CD4-positive, CD25-positive, alpha-beta regulatory T cell (primary cell): ENCODE measurements around the gene RCOR2. TPM values are rescaled to one million over a fixed set of nuclear protein-coding genes. Genes with fewer than 3 reads are reported as not detected.
A peak's percentile ranks its signal among the peaks of the same experiment; 100 is the strongest.

ENCODE experiments used
- ATAC-seq, 2 donors: fragments of 150-1000 bp; cut with Tn5 transposase; one replicate each; pipeline ENCODE4 v1.10.0; 2021; ENCODE audit warnings: low read depth in 2 of 2, moderate number of reproducible peaks in 2 of 2, moderate library complexity in 1 of 2
- DNase-seq, 3 donors: peaks; one replicate each; pipeline versions ENCODE4 v3.0.0 to v3.0.0-alpha.2; 2012 to 2022; ENCODE audit warnings: mixed read lengths in 1 of 3
- H3K27ac ChIP-seq: one replicate; pipeline ENCODE4 v1.7.0; 2013; ENCODE audit warnings: mild to moderate bottlenecking, low read length; ENCODE audit not compliant: insufficient read depth, poor library complexity, severe bottlenecking
- H3K27me3 ChIP-seq: one replicate; pipeline ENCODE4 v1.7.0; 2013; ENCODE audit warnings: low read length; ENCODE audit not compliant: control insufficient read depth, insufficient read depth
- H3K36me3 ChIP-seq: one replicate; pipeline ENCODE4 v1.7.0; 2013; ENCODE audit warnings: mild to moderate bottlenecking, low read length, moderate library complexity; ENCODE audit not compliant: control insufficient read depth, insufficient read depth
- H3K4me1 ChIP-seq: 2 replicates; pipeline ENCODE4 v1.7.0; 2013; ENCODE audit warnings: mild to moderate bottlenecking, low read length; ENCODE audit not compliant: insufficient read depth, control insufficient read depth, poor library complexity, severe bottlenecking
- H3K4me3 ChIP-seq: one replicate; pipeline ENCODE4 v1.7.0; 2013; ENCODE audit warnings: low read depth, mild to moderate bottlenecking, low read length, moderate library complexity
- H3K9me3 ChIP-seq, 2 experiments: 1 replicate in 1 of 2; 2 replicates in 1 of 2; pipeline ENCODE4 v1.7.0; 2013; ENCODE audit warnings: low read length in 2 of 2, mild to moderate bottlenecking in 1 of 2, moderate library complexity in 1 of 2; ENCODE audit not compliant: control insufficient read depth in 2 of 2
- H3K27ac Mint-ChIP-seq, 3 donors: one replicate each; pipeline ENCODE4 v1.8.0; 2020 to 2022; ENCODE audit warnings: mild to moderate bottlenecking in 3 of 3, mixed read lengths in 3 of 3, moderate library complexity in 2 of 3
- H3K27me3 Mint-ChIP-seq: one replicate; pipeline ENCODE4 v1.8.0; 2022; ENCODE audit warnings: mild to moderate bottlenecking, mixed read lengths
- H3K36me3 Mint-ChIP-seq: one replicate; pipeline ENCODE4 v1.8.0; 2020; ENCODE audit warnings: mixed read lengths
- H3K4me1 Mint-ChIP-seq, 4 donors: one replicate each; pipeline ENCODE4 v1.8.0; 2020 to 2022; ENCODE audit warnings: mixed read lengths in 4 of 4, mild to moderate bottlenecking in 1 of 4
- H3K4me3 Mint-ChIP-seq, 4 donors: one replicate each; pipeline ENCODE4 v1.8.0; 2020 to 2022; ENCODE audit warnings: mild to moderate bottlenecking in 4 of 4, mixed read lengths in 4 of 4, moderate library complexity in 3 of 4
- H3K9me3 Mint-ChIP-seq, 7 donors: one replicate each; pipeline ENCODE4 v1.8.0; 2020 to 2022; ENCODE audit warnings: mixed read lengths in 7 of 7, mild to moderate bottlenecking in 3 of 7, moderate library complexity in 2 of 7
- polyA plus RNA-seq, 4 donors: library from polyadenylated mRNA; unstranded; fragments of 300-500 nt; fragmentation: Illumina TruSeq; gene quantifications; one replicate each; pipeline ENCODE4 v1.2.3, GENCODE V29; 2021
- total RNA-seq: library from RNA; stranded (reverse); gene quantifications from one replicate; pipeline ENCODE4 v1.2.3, GENCODE V29; 2022

The RCOR2 gene
- total and polyA plus RNA-seq, 5 donors from 2014 or later, result not detected

DNA sequence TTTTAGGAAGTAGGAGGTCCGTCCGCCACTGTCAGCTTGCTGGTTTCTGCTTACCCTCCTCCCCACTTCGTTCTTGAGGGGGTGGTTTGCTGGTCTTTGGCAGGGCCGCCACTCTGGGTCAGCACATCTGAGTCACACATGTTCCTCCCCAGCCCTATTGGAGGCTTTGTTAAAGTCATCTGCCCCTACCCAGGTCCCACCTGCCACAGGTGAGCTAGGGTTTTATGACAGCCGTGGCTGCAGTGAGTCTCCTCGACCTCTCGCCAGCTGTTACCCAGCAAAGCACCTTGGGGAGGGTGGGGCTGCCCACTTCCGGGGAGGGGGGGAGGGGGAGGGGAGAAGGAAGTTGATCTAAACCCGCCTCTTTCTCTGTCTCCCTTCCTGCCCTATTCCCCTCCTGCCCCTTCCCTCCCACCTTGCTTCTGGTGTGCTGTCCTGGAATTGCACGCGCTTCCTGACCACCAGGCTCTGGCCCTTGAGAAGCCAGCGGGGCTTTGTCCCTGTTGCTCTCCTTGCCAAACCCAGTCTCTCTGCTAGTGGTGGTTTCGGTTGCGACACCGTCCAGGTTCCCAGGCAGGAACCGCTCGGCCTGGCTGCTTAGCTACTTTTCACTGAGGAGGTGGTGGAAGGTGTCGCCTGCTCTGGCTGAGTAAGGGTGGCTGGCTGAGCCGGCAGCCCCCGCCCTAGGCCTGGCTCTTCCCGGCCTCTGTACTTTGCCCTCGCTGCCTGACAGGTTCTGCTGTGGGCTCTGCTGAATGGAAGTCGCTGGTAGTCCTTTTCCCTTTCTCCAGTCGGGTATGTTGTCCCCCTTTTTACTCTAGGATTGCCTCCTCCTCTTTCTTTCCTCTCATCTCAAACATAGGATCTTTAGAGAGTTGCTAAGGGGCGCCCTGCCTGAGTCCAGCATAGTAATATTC is 28.5 kb downstream of the RCOR2 start:
- Histone ChIP-seq H3K27me3 (no peaks in the 10 kb centered on the region), H3K4me3 (peak overlapping the region; percentile 85), H3K9me3 (no peaks in the 10 kb centered on the region), H3K4me1 (peaks cover 59% of the 10 kb centered on the region), H3K27ac (peak overlapping the region; percentile 76), H3K36me3 (peaks cover 13% of the 10 kb centered on the region)
- ATAC-seq (peak; percentile 87 to 88), DNase-seq (peak; percentile 65 to 90 (median 75))
- no peaks in the 10 kb centered on the region for H3K27me3 Mint-ChIP-seq
- peak overlapping the region; percentile 86 to 97 (median 96) for H3K4me3 Mint-ChIP-seq
- H3K27ac Mint-ChIP-seq, result peak overlapping the region; percentile 95 to 99 (median 97)
- peaks cover 0 to 1% (median 0%) of the 10 kb centered on the region in 7 donors for H3K9me3 Mint-ChIP-seq
- H3K4me1 Mint-ChIP-seq, result peaks cover 32 to 86% (median 61%) of the 10 kb centered on the region in 4 donors
- peaks cover 12% of the 10 kb centered on the region for H3K36me3 Mint-ChIP-seq

DNA sequence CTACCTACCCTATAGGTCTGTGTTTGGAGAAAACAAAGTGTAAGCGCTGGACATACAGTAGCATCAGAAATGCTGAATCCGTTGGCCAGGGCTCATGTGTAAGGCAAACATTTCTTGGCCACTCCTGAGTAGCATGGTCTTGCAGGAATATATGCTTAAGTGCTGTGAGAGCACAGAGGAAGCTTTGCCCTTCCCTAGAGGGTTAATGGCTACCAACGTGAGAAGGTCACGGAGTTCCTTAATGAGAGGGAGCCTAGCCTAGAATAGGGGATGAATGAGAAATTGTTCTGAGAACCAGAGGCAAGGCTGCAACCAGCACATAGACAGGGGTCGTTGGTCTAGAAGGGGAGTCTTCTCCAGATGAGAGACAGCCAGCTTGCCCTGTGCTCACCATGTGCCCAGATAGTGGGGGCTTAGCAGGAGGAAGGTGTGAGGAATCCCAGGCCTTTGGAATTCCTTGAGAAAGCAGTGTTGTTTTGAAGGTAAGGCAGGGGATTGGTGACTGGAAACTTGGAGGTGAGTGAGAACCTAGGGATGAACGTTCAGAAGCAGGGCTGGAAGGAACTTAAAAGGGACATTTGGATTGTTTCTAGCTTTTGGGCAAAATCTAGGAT is 29.5 kb downstream of the RCOR2 start:
- Histone ChIP-seq H3K4me3 (peak overlapping the region; percentile 85), H3K9me3 (no peaks in the 10 kb centered on the region), H3K36me3 (peaks cover 9% of the 10 kb centered on the region), H3K27ac (peak overlapping the region; percentile 76), H3K4me1 (peaks cover 69% of the 10 kb centered on the region), H3K27me3 (no peaks in the 10 kb centered on the region)
- Mint-ChIP-seq H3K9me3 (peaks cover 0 to 1% (median 0%) of the 10 kb centered on the region in 7 donors), H3K36me3 (peaks cover 9% of the 10 kb centered on the region), H3K4me1 (peaks cover 28 to 87% (median 64%) of the 10 kb centered on the region in 4 donors), H3K4me3 (peak overlapping the region; percentile 86 to 97 (median 92)), H3K27me3 (no peaks in the 10 kb centered on the region), H3K27ac (peak overlapping the region; percentile 95 to 99 (median 97))
- no peak for DNase-seq
- no peak for ATAC-seq

DNA sequence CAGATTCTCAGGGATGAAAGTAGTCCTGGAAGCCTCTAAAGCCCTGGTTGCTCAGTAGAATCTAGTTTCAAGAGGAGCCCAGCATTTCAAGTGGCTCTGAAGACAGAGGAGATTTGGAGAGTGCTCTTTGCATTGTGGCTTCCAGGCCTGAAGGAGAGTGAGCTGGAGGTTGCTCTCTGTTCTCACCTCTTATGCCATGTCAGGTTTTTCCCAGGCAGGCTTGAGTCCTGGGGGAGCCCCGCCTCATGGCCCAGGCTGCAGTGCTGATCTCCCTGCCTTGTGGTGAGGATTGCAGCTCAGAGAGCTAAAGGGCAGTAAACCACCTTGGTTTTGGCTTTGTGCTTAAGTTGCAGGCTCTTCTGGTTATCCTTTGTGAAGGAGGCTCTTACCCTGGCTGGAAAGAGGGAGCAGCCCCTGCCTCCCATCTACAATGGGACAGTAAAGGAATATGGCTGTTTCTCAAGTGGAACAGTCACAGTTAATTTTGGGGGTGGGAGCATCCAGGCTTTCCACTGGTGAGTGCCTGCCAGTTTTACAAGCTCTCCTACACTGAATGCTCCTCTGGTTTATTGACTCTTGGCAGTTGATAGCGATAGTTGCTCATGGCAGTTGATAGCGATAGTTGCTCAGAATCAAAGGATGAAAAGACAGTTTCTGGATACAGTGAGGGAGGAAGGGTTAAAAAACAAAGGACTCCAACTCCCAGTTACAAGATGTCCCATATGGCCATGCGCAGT is 32.6 kb downstream of the RCOR2 start:
- H3K9me3 Mint-ChIP-seq, result peaks cover 0 to 1% (median 0%) of the 10 kb centered on the region in 7 donors
- Histone ChIP-seq H3K4me1 (peaks cover 59% of the 10 kb centered on the region), H3K36me3 (no peaks in the 10 kb centered on the region), H3K27me3 (no peaks in the 10 kb centered on the region), H3K27ac (peak overlapping the region; percentile 25), H3K4me3 (no peak overlapping the region), H3K9me3 (no peaks in the 10 kb centered on the region)
- ATAC-seq (no peak), DNase-seq (no peak)
- H3K27ac Mint-ChIP-seq, result peak overlapping the region; percentile 80 to 84 (median 82)
- H3K4me3 Mint-ChIP-seq, result peak overlapping the region in 1 of 4 donors; percentile 55
- no peaks in the 10 kb centered on the region for H3K27me3 Mint-ChIP-seq
- no peaks in the 10 kb centered on the region for H3K36me3 Mint-ChIP-seq
- H3K4me1 Mint-ChIP-seq, result peaks cover 16 to 84% (median 55%) of the 10 kb centered on the region in 4 donors

DNA sequence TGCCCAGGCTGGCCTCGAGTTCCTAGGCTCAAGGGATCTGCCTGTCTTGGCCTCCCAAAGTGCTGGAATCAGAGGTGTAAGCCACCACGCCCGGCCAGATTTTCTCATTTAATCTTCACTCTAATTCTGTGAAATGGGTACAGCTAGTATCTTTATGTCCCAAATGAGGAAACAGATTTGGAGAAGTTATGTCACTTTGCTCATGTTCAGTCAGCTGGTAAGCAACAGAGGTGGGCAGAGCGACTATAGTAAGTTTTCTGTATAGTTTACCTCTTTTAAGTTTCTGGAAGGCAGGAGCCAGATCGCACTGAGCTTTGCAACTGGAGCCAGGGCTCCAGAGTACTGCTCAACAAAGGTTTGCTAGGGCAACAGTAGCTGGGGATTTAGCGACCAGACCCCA is 33.2 kb downstream of the RCOR2 start:
- DNase-seq (no peak), ATAC-seq (no peak)
- Histone ChIP-seq H3K9me3 (no peaks in the 10 kb centered on the region), H3K27me3 (no peaks in the 10 kb centered on the region), H3K27ac (peak overlapping the region; percentile 25), H3K4me3 (no peak overlapping the region), H3K4me1 (peaks cover 56% of the 10 kb centered on the region), H3K36me3 (peaks cover under 1% of the 10 kb centered on the region)
- H3K27me3 Mint-ChIP-seq, result no peaks in the 10 kb centered on the region
- H3K4me1 Mint-ChIP-seq, result peaks cover 16 to 84% (median 57%) of the 10 kb centered on the region in 4 donors
- peak overlapping the region in 1 of 4 donors; percentile 55 for H3K4me3 Mint-ChIP-seq
- no peaks in the 10 kb centered on the region for H3K36me3 Mint-ChIP-seq
- H3K9me3 Mint-ChIP-seq, result peaks cover 0 to under 1% (median 0%) of the 10 kb centered on the region in 7 donors
- peak overlapping the region; percentile 80 to 84 (median 82) for H3K27ac Mint-ChIP-seq

DNA sequence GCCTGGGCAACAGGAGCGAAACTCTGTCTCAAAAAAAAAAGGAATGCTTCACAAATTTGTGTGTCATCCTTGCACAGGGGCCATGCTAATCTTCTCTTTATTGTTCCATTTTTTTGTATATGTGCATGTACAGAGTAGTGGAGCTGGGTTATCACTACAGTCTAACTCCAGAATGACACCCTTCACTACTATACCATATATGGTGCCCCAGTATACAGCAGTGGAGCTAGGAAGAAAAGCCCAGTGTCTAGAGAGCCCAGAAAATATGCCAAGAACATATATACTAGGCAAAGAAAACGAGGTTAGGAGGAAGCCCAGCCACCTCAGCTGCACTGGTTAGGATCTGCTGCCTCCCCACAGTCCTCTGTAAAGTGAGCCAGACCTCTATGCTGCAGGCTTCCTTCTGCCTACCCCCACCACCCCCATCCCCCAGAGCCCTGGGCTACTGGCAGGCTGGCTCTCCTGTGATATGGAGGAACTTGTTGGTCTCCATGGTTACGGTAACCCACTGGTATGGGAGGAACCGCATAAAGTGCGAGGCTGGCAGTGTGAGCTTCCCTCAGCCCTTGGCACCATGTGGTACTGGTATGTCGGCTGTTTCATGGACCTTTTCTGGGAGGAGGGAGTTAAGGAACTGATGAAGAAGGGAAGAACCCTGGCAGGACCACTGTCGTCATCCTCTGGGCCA is 34.3 kb downstream of the RCOR2 start:
- H3K36me3 Mint-ChIP-seq, result peaks cover 4% of the 10 kb centered on the region
- peaks cover 16 to 84% (median 57%) of the 10 kb centered on the region in 4 donors for H3K4me1 Mint-ChIP-seq
- ATAC-seq, result peak; percentile 40 to 50
- peaks cover 50% of the 10 kb centered on the region for H3K4me1 ChIP-seq
- H3K4me3 ChIP-seq, result no peak overlapping the region
- no peaks in the 10 kb centered on the region for H3K9me3 ChIP-seq
- peak overlapping the region in 3 of 4 donors; percentile 9 to 55 (median 13) for H3K4me3 Mint-ChIP-seq
- no peak for DNase-seq
- H3K27ac ChIP-seq, result no peak overlapping the region
- H3K9me3 Mint-ChIP-seq, result no peaks in the 10 kb centered on the region
- no peaks in the 10 kb centered on the region for H3K27me3 ChIP-seq
- H3K27ac Mint-ChIP-seq, result peak overlapping the region; percentile 20 to 84 (median 67)
- peaks cover 6% of the 10 kb centered on the region for H3K36me3 ChIP-seq
- no peaks in the 10 kb centered on the region for H3K27me3 Mint-ChIP-seq

DNA sequence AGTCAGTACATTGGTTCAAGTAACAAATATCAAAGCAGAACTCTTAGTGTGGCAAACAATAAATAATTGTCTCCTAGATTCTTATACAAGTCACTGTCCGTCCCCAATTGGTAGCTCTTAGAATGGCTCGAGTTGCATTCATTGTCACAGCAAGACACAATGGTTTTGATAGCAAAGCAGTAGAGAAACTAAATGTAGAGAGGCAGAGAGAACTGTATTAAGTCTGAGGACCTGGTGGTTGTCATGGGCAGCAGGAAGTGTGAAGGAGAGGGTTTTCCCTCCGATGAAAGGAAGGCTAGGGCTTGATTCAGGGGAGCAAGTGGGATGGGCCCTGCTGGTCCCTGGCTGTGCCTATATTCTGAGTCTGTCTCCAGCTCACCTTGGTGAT is 36.6 kb downstream of the RCOR2 start:
- Histone ChIP-seq H3K4me1 (peaks cover 42% of the 10 kb centered on the region), H3K36me3 (peaks cover 14% of the 10 kb centered on the region), H3K9me3 (no peaks in the 10 kb centered on the region), H3K27ac (peak overlapping the region; percentile 2), H3K4me3 (no peak overlapping the region), H3K27me3 (no peaks in the 10 kb centered on the region)
- Mint-ChIP-seq H3K4me3 (peak overlapping the region in 3 of 4 donors; percentile 7 to 72 (median 30)), H3K4me1 (peaks cover 18 to 87% (median 55%) of the 10 kb centered on the region in 4 donors), H3K9me3 (no peaks in the 10 kb centered on the region), H3K27me3 (no peaks in the 10 kb centered on the region), H3K27ac (peak overlapping the region; percentile 78 to 83 (median 78)), H3K36me3 (peaks cover 4% of the 10 kb centered on the region)
- no peak for ATAC-seq
- no peak for DNase-seq
